ENCODE data around the gene RPL37A.

GRCh38 chr2:216486708-216487107, 11.9 kb upstream of the RPL37A start:
- no peak for TF ChIP-seq EP300 (conservative IDR thresholded peaks at IDR 0.05; ENCODE audit: poor library complexity, severe bottlenecking)
- no peak for TF ChIP-seq EZH2 (IDR thresholded peaks at IDR 0.05; ENCODE audit: borderline replicate concordance, insufficient read depth, low read length, poor library complexity, severe bottlenecking)
- no peak for TF ChIP-seq TAF1 (IDR thresholded peaks at IDR 0.05; ENCODE audit: low read depth)
- TF ChIP-seq RAD21 (conservative IDR thresholded peaks at IDR 0.05) = no peak
- TF ChIP-seq POLR2AphosphoS5 (IDR thresholded peaks at IDR 0.05) = no peak
- no peak for TF ChIP-seq REST (IDR thresholded peaks at IDR 0.05; ENCODE audit: borderline replicate concordance)
- TF ChIP-seq CTCF (IDR thresholded peaks at IDR 0.05; ENCODE audit: poor library complexity, severe bottlenecking) = no peak
- TF ChIP-seq SMC3 (conservative IDR thresholded peaks at IDR 0.05; ENCODE audit: poor library complexity) = no peak
- TF ChIP-seq MXI1 (conservative IDR thresholded peaks at IDR 0.05; ENCODE audit: poor library complexity, severe bottlenecking) = no peak

Data from neural cell (in vitro differentiated cells).